Lower leg skin (tissue), 3 donors: ENCODE results near the gene SENP6.

Source experiments
- POLR2A ChIP-seq, 2 donors: fragments of 450-650 bp; IDR thresholded peaks; one replicate each; pipeline ENCODE4 v1.6.1; 2016 to 2017; ENCODE audit warnings: antibody characterized with exemption in 2 of 2, mild to moderate bottlenecking in 1 of 2, moderate library complexity in 1 of 2
- TF ChIP-seq, protein P1 (sequence below), 3 donors: fragments of 450-650 bp; IDR thresholded peaks; one replicate each; pipeline ENCODE4 v1.5.1; 2016; ENCODE audit warnings: antibody characterized with exemption in 3 of 3, mild to moderate bottlenecking in 3 of 3, moderate library complexity in 2 of 3

DNA sequence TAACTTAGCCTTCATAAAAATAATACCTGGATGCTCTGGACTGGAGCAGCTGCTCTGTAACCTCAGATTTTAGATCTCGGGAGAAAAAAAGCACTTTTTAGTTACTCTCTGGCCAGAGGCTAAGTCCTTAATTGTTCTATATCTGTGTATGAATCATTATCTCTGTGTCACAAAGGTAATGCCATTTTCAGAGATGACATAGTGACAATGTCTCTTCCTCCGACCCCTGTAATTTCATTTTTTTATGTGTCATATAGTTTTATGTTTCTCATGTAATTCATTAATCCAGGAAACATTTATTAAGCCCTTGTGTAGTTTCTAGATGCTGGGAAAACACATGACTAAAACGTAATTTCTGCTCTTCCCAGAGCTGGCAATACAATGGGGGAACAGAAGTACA lies 55.6 kb downstream of the SENP6 start:
- TF ChIP-seq, protein P1, sequence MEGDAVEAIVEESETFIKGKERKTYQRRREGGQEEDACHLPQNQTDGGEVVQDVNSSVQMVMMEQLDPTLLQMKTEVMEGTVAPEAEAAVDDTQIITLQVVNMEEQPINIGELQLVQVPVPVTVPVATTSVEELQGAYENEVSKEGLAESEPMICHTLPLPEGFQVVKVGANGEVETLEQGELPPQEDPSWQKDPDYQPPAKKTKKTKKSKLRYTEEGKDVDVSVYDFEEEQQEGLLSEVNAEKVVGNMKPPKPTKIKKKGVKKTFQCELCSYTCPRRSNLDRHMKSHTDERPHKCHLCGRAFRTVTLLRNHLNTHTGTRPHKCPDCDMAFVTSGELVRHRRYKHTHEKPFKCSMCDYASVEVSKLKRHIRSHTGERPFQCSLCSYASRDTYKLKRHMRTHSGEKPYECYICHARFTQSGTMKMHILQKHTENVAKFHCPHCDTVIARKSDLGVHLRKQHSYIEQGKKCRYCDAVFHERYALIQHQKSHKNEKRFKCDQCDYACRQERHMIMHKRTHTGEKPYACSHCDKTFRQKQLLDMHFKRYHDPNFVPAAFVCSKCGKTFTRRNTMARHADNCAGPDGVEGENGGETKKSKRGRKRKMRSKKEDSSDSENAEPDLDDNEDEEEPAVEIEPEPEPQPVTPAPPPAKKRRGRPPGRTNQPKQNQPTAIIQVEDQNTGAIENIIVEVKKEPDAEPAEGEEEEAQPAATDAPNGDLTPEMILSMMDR (IDR thresholded peaks at IDR 0.05): no peak
- TF ChIP-seq POLR2A (IDR thresholded peaks at IDR 0.05): no peak
